ENCODE data around the gene KIAA0319L.

The KIAA0319L gene

GRCh38 chr1:35590476-35591040 lies 33.4 kb upstream of the KIAA0319L start:
- H3K27ac ChIP-seq (ENCODE audit: low read depth, low read length), result no peak overlapping the region
- TF ChIP-seq CTCF (IDR thresholded peaks at IDR 0.05; ENCODE audit: low read depth, low read length, poor library complexity, severe bottlenecking) (no peak), EZH2phosphoT487 (IDR thresholded peaks at IDR 0.05; ENCODE audit: borderline replicate concordance, low read length) (no peak)
- no peak overlapping the region for H3K4me3 ChIP-seq (ENCODE audit: low read length)
- H3F3A ChIP-seq (ENCODE audit: control insufficient read depth, insufficient read depth), result no peaks in the 10 kb centered on the region
- no peaks in the 10 kb centered on the region for H4K20me1 ChIP-seq (ENCODE audit: control insufficient read depth, insufficient read depth, low read depth, low read length)
- no peaks in the 10 kb centered on the region for H3K9me3 ChIP-seq (ENCODE audit: control insufficient read depth, insufficient read depth, low read length)
- no peaks in the 10 kb centered on the region for H3K4me1 ChIP-seq (ENCODE audit: control insufficient read depth, low read length)
- H3K36me3 ChIP-seq (ENCODE audit: control insufficient read depth, low read length), result no peaks in the 10 kb centered on the region
- H3K4me2 ChIP-seq (ENCODE audit: low read length), result no peak overlapping the region
- H3K27me3 ChIP-seq (ENCODE audit: control insufficient read depth, low read length), result no peaks in the 10 kb centered on the region
- no peaks in the 10 kb centered on the region for H3K9me2 ChIP-seq (replicated peaks; ENCODE audit: control insufficient read depth, low read length)
- no peaks in the 10 kb centered on the region for H3K79me2 ChIP-seq (ENCODE audit: control insufficient read depth, low read length)

GRCh38 chr1:35589516-35590427 lies 32.6 kb upstream of the KIAA0319L start:
- H3K9me2 ChIP-seq (replicated peaks; ENCODE audit: control insufficient read depth, low read length), result no peaks in the 10 kb centered on the region
- no peaks in the 10 kb centered on the region for H3K9me3 ChIP-seq (ENCODE audit: control insufficient read depth, insufficient read depth, low read length)
- no peaks in the 10 kb centered on the region for H3K36me3 ChIP-seq (ENCODE audit: control insufficient read depth, low read length)
- H3F3A ChIP-seq (ENCODE audit: control insufficient read depth, insufficient read depth), result no peaks in the 10 kb centered on the region
- H3K79me2 ChIP-seq (ENCODE audit: control insufficient read depth, low read length), result no peaks in the 10 kb centered on the region
- H3K4me3 ChIP-seq (ENCODE audit: low read length), result no peak overlapping the region
- no peaks in the 10 kb centered on the region for H3K4me1 ChIP-seq (ENCODE audit: control insufficient read depth, low read length)
- H3K27me3 ChIP-seq (ENCODE audit: control insufficient read depth, low read length), result no peaks in the 10 kb centered on the region
- TF ChIP-seq EZH2phosphoT487 (IDR thresholded peaks at IDR 0.05; ENCODE audit: borderline replicate concordance, low read length), result no peak
- TF ChIP-seq CTCF (IDR thresholded peaks at IDR 0.05; ENCODE audit: low read depth, low read length, poor library complexity, severe bottlenecking), result no peak
- H3K27ac ChIP-seq (ENCODE audit: low read depth, low read length), result no peak overlapping the region
- no peaks in the 10 kb centered on the region for H4K20me1 ChIP-seq (ENCODE audit: control insufficient read depth, insufficient read depth, low read depth, low read length)
- H3K4me2 ChIP-seq (ENCODE audit: low read length), result no peak overlapping the region

- H3K27ac ChIP-seq (ENCODE audit: low read depth, low read length), result no peak overlapping the region
- H3K4me1 ChIP-seq (ENCODE audit: control insufficient read depth, low read length), result no peaks in the 10 kb centered on the region
- H3K9me2 ChIP-seq (replicated peaks; ENCODE audit: control insufficient read depth, low read length), result no peaks in the 10 kb centered on the region
- no peaks in the 10 kb centered on the region for H4K20me1 ChIP-seq (ENCODE audit: control insufficient read depth, insufficient read depth, low read depth, low read length)
- H3K9me3 ChIP-seq (ENCODE audit: control insufficient read depth, insufficient read depth, low read length), result no peaks in the 10 kb centered on the region
- H3K79me2 ChIP-seq (ENCODE audit: control insufficient read depth, low read length), result no peaks in the 10 kb centered on the region
- H3F3A ChIP-seq (ENCODE audit: control insufficient read depth, insufficient read depth), result no peaks in the 10 kb centered on the region
- H3K4me2 ChIP-seq (ENCODE audit: low read length), result no peak overlapping the region
- no peak for TF ChIP-seq CTCF (IDR thresholded peaks at IDR 0.05; ENCODE audit: low read depth, low read length, poor library complexity, severe bottlenecking)
- TF ChIP-seq EZH2phosphoT487 (IDR thresholded peaks at IDR 0.05; ENCODE audit: borderline replicate concordance, low read length), result no peak
- no peaks in the 10 kb centered on the region for H3K27me3 ChIP-seq (ENCODE audit: control insufficient read depth, low read length)
- H3K36me3 ChIP-seq (ENCODE audit: control insufficient read depth, low read length), result no peaks in the 10 kb centered on the region
- no peak overlapping the region for H3K4me3 ChIP-seq (ENCODE audit: low read length)
These were observed 31.2 kb upstream of the KIAA0319L start for GRCh38 chr1:35588197-35588910.

All from DOHH2 (cell line).